Measurements from ENCODE around the gene RTKN2.

Gene RTKN2

GRCh38 chr10:62270020-62270419 lies 1.4 kb upstream of the RTKN2 start:
- no peak for TF ChIP-seq CTCF (conservative IDR thresholded peaks at IDR 0.05; ENCODE audit: low read depth, low read length)

GRCh38 chr10:62268027-62268398 lies 631 bp downstream of the RTKN2 start:
- no peak for DNase-seq (ENCODE audit: low read depth)
- TF ChIP-seq CTCF (conservative IDR thresholded peaks at IDR 0.05; ENCODE audit: low read depth, low read length), result no peak
- peak overlapping the region; percentile 84 for H3K4me3 ChIP-seq (ENCODE audit: low read length)

More at GRCh38 chr10:62270020-62270419, 1.4 kb upstream of the RTKN2 start:
- H3K4me3 ChIP-seq (ENCODE audit: low read length), result no peak overlapping the region
- no peak for DNase-seq (ENCODE audit: low read depth)

- no peak overlapping the region for H3K4me3 ChIP-seq (ENCODE audit: low read length)
- TF ChIP-seq CTCF (conservative IDR thresholded peaks at IDR 0.05; ENCODE audit: low read depth, low read length), result no peak
- no peak for DNase-seq (ENCODE audit: low read depth)
Observed at GRCh38 chr10:62266611-62267010, 2.0 kb downstream of the RTKN2 start.

GRCh38 chr10:62266147-62266546 lies 2.5 kb downstream of the RTKN2 start:
- H3K4me3 ChIP-seq (ENCODE audit: low read length), result no peak overlapping the region
- TF ChIP-seq CTCF (conservative IDR thresholded peaks at IDR 0.05; ENCODE audit: low read depth, low read length), result no peak
- DNase-seq (ENCODE audit: low read depth), result no peak

- peak; percentile 73 for DNase-seq (ENCODE audit: low read depth)
- peak; percentile 77 for TF ChIP-seq CTCF (conservative IDR thresholded peaks at IDR 0.05; ENCODE audit: low read depth, low read length)
- H3K4me3 ChIP-seq (ENCODE audit: low read length), result no peak overlapping the region
Observed at GRCh38 chr10:62264702-62265436, 3.8 kb downstream of the RTKN2 start.

- no peak for DNase-seq (ENCODE audit: low read depth)
- H3K4me3 ChIP-seq (ENCODE audit: low read length), result no peak overlapping the region
- no peak for TF ChIP-seq CTCF (conservative IDR thresholded peaks at IDR 0.05; ENCODE audit: low read depth, low read length)
Observed at GRCh38 chr10:62264126-62264525, 4.5 kb downstream of the RTKN2 start.

GRCh38 chr10:62261666-62262065 lies 7.0 kb downstream of the RTKN2 start:
- DNase-seq (ENCODE audit: low read depth), result no peak
- no peak for TF ChIP-seq CTCF (conservative IDR thresholded peaks at IDR 0.05; ENCODE audit: low read depth, low read length)
- no peak overlapping the region for H3K4me3 ChIP-seq (ENCODE audit: low read length)

All from retinal pigment epithelial cell (primary cell).